ENCODE measurements around the gene ACTL8. TPM values are rescaled to one million over a fixed set of nuclear protein-coding genes. Genes with fewer than 3 reads are reported as not detected.

ACTL8 gene
- total and polyA plus RNA-seq, 2 donors from 2014 or later = not detected

DNA sequence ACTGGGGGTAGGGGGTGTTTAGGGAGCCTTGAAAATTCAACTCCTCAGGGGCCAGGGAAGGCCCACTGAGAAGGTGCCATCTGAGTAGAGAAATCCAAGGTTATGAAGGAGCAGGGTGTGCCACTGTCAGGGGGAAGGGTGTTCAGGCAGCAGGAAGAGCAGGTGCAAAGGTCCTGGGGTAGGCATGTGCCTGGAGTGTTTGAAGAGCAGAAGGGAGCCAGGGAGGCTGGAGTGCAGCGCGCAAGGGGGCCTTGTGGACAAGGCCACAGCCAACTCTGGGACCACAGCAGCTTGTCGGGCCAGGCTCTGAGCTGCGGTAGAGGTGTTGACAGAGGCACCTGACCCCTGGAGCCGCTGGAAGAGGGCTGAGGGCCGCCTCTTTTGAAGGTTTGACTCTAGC, 19.3 kb downstream of the ACTL8 start:
- intact Hi-C loops (cut with DNase I) = no loop called here
- Histone ChIP-seq H3K27me3 (ENCODE audit: control insufficient read depth, insufficient read depth, low read length) (no peaks in the 10 kb centered on the region), H3K36me3 (ENCODE audit: control insufficient read depth in 2 of 3, insufficient read depth in 3 of 3, low read length in 3 of 3) (no peaks in the 10 kb centered on the region), H3K4me3 (ENCODE audit: low read length in 3 of 3) (no peak overlapping the region), H3K4me1 (ENCODE audit: control insufficient read depth in 2 of 3, insufficient read depth in 2 of 3, low read depth in 1 of 3, low read length in 3 of 3) (no peaks in the 10 kb centered on the region), H3K9me3 (ENCODE audit: control insufficient read depth in 2 of 3, insufficient read depth in 1 of 3, low read length in 3 of 3) (no peaks in the 10 kb centered on the region), H3K27ac (ENCODE audit: low read depth in 2 of 2, low read length in 2 of 2) (no peak overlapping the region), H3K9ac (ENCODE audit: low read length in 3 of 3) (no peak overlapping the region)
- DNase-seq (peak in 1 of 5 donors; percentile 64), FAIRE-seq (no peak)
- TF ChIP-seq, protein P1, sequence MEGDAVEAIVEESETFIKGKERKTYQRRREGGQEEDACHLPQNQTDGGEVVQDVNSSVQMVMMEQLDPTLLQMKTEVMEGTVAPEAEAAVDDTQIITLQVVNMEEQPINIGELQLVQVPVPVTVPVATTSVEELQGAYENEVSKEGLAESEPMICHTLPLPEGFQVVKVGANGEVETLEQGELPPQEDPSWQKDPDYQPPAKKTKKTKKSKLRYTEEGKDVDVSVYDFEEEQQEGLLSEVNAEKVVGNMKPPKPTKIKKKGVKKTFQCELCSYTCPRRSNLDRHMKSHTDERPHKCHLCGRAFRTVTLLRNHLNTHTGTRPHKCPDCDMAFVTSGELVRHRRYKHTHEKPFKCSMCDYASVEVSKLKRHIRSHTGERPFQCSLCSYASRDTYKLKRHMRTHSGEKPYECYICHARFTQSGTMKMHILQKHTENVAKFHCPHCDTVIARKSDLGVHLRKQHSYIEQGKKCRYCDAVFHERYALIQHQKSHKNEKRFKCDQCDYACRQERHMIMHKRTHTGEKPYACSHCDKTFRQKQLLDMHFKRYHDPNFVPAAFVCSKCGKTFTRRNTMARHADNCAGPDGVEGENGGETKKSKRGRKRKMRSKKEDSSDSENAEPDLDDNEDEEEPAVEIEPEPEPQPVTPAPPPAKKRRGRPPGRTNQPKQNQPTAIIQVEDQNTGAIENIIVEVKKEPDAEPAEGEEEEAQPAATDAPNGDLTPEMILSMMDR (IDR thresholded peaks at IDR 0.05; ENCODE audit: borderline replicate concordance, extremely low read depth, insufficient read depth) = no peak

DNA sequence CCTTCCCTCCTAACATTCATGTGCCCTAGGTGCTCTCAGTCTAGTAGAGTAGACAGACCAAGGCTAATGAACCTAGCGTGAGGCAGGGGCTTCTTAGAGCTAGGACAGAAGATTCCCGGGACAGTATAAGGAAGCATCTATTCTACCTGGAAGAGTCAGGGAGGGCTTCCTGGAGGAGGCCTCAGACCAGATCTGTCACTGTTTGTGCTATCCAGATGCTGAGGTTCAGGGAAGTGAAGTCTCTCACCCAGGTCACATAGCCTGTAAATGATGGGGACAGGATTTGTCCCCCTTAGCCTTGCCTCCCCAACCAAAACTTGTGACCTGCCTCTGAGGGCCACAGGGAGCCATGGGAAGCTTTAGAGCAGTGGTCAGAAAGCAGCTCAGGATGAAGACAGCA, 20.7 kb downstream of the ACTL8 start:
- DNase-seq (no peak), FAIRE-seq (no peak)
- Histone ChIP-seq H3K36me3 (ENCODE audit: control insufficient read depth in 2 of 3, insufficient read depth in 3 of 3, low read length in 3 of 3) (no peaks in the 10 kb centered on the region), H3K27ac (ENCODE audit: low read depth in 2 of 2, low read length in 2 of 2) (no peak overlapping the region), H3K4me3 (ENCODE audit: low read length in 3 of 3) (no peak overlapping the region), H3K9me3 (ENCODE audit: control insufficient read depth in 2 of 3, insufficient read depth in 1 of 3, low read length in 3 of 3) (no peaks in the 10 kb centered on the region), H3K4me1 (ENCODE audit: control insufficient read depth in 2 of 3, insufficient read depth in 2 of 3, low read depth in 1 of 3, low read length in 3 of 3) (no peaks in the 10 kb centered on the region), H3K9ac (ENCODE audit: low read length in 3 of 3) (no peak overlapping the region), H3K27me3 (ENCODE audit: control insufficient read depth, insufficient read depth, low read length) (no peaks in the 10 kb centered on the region)
- TF ChIP-seq, protein P1 (IDR thresholded peaks at IDR 0.05; ENCODE audit: borderline replicate concordance, extremely low read depth, insufficient read depth) = no peak
- intact Hi-C loops (cut with DNase I) = no loop called here

DNA sequence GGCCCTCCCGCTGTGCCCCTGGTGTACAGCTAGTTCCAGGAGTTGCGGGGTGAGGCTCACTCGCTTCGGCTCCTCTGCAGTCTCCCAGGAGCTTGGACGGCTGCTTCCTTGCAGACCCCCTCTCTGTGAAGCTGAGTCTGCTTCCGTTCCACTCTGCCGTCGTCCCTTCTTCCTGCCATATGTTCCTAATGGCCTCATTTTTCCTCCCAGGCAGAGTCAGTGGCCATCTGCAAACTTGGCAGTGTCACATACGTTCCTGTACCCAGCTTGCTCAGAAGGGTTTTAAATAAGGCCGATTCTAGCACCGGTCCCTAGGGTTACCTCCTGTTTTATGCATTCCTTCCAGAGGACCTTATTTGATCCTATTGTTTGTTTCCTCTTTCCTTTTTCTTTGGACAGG, 21.3 kb downstream of the ACTL8 start:
- Histone ChIP-seq H3K27me3 (ENCODE audit: control insufficient read depth, insufficient read depth, low read length) (no peaks in the 10 kb centered on the region), H3K9ac (ENCODE audit: low read length in 3 of 3) (no peak overlapping the region), H3K9me3 (ENCODE audit: control insufficient read depth in 2 of 3, insufficient read depth in 1 of 3, low read length in 3 of 3) (no peaks in the 10 kb centered on the region), H3K36me3 (ENCODE audit: control insufficient read depth in 2 of 3, insufficient read depth in 3 of 3, low read length in 3 of 3) (no peaks in the 10 kb centered on the region), H3K4me3 (ENCODE audit: low read length in 3 of 3) (no peak overlapping the region), H3K4me1 (ENCODE audit: control insufficient read depth in 2 of 3, insufficient read depth in 2 of 3, low read depth in 1 of 3, low read length in 3 of 3) (no peaks in the 10 kb centered on the region), H3K27ac (ENCODE audit: low read depth in 2 of 2, low read length in 2 of 2) (no peak overlapping the region)
- intact Hi-C loops (cut with DNase I) = no loop called here
- FAIRE-seq (no peak), DNase-seq (peak in 1 of 5 donors; percentile 35)
- TF ChIP-seq, protein P1 (IDR thresholded peaks at IDR 0.05; ENCODE audit: borderline replicate concordance, extremely low read depth, insufficient read depth) = no peak

DNA sequence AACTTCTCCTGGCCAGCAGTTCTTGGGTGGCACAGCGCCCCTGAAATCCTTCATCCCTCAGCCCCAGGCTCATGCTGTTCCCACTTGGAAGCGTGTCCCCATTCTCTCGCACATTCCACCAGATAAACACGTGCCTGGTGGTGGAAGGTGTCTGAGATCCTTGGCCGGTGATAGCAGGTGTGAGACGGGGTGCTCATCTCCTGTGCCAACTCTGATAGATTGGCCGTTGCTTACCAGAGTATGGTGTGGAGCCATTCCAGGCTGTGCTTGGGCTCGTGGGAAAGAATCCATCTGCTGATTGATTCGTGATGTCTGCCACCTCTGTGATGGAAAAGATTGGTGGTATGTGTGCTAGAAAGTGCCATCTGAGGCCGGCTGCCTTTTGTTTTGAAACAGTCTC, 22.2 kb downstream of the ACTL8 start:
- H3K27ac ChIP-seq (ENCODE audit: low read depth in 2 of 2, low read length in 2 of 2) = no peak overlapping the region
- no peak overlapping the region for H3K4me3 ChIP-seq (ENCODE audit: low read length in 3 of 3)
- H3K36me3 ChIP-seq (ENCODE audit: control insufficient read depth in 2 of 3, insufficient read depth in 3 of 3, low read length in 3 of 3) = no peaks in the 10 kb centered on the region
- no peaks in the 10 kb centered on the region for H3K27me3 ChIP-seq (ENCODE audit: control insufficient read depth, insufficient read depth, low read length)
- no peaks in the 10 kb centered on the region for H3K4me1 ChIP-seq (ENCODE audit: control insufficient read depth in 2 of 3, insufficient read depth in 2 of 3, low read depth in 1 of 3, low read length in 3 of 3)
- no peak overlapping the region for H3K9ac ChIP-seq (ENCODE audit: low read length in 3 of 3)
- TF ChIP-seq, protein P1 (IDR thresholded peaks at IDR 0.05; ENCODE audit: borderline replicate concordance, extremely low read depth, insufficient read depth) = no peak
- FAIRE-seq (no peak), DNase-seq (peak in 1 of 5 donors; percentile 29)
- intact Hi-C loops (cut with DNase I) = no loop called here
- H3K9me3 ChIP-seq (ENCODE audit: control insufficient read depth in 2 of 3, insufficient read depth in 1 of 3, low read length in 3 of 3) = no peaks in the 10 kb centered on the region

Measured in kidney (tissue), 14 donors.